ENCODE data around the gene HLA-DMA. TPM values are rescaled to one million over a fixed set of nuclear protein-coding genes. Genes with fewer than 3 reads are reported as not detected.

HLA-DMA gene
- total RNA-seq, 2 experiments from 2014 or later, result 16.2 TPM

DNA sequence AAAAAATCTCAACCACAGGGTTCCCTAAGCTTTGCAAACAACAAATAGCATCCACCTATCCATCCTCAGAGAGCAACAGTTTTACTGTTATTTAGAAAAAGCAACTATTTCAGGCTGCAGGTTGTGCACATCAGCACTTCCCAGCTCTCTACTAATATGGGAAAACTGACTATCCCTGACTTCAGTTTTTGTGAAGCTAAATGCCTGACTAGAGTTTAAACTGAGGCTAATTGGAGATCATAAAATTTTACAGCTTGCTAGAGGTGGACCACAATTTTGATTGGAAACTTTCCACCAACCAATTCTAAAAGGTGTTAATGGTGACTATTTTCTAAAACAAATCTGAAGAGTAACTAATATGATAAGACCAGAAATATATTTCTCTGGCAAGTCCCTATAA lies 48.9 kb downstream of the HLA-DMA start:
- DNase-seq (no peak), ATAC-seq (no peak)
- no peaks in the 10 kb centered on the region for H3K9me3 Mint-ChIP-seq
- no peak overlapping the region for H3K27ac Mint-ChIP-seq
- POLR2A ChIA-PET, result interaction anchor here (0.9 to 1.5 kb wide), 3 partner anchors 10 to 214 kb away, joined by 3 to 8 read pairs (median 4); no protein-coding TSS in a partner anchor
- CTCF ChIA-PET, result interaction anchor here (0.9 to 3.7 kb wide), 7 partner anchors 10 to 81 kb away, joined by 3 to 20 read pairs (median 6); partner anchors contain the start of gene HLA-DMA
- intact Hi-C loops (cut with micrococcal nuclease), result no loop called here
- no peak overlapping the region for H3K4me3 Mint-ChIP-seq
- peaks cover 3% of the 10 kb centered on the region for H3K27me3 Mint-ChIP-seq
- H3K4me1 Mint-ChIP-seq (ENCODE audit: low read depth), result no peaks in the 10 kb centered on the region
- TF ChIP-seq, protein P1, sequence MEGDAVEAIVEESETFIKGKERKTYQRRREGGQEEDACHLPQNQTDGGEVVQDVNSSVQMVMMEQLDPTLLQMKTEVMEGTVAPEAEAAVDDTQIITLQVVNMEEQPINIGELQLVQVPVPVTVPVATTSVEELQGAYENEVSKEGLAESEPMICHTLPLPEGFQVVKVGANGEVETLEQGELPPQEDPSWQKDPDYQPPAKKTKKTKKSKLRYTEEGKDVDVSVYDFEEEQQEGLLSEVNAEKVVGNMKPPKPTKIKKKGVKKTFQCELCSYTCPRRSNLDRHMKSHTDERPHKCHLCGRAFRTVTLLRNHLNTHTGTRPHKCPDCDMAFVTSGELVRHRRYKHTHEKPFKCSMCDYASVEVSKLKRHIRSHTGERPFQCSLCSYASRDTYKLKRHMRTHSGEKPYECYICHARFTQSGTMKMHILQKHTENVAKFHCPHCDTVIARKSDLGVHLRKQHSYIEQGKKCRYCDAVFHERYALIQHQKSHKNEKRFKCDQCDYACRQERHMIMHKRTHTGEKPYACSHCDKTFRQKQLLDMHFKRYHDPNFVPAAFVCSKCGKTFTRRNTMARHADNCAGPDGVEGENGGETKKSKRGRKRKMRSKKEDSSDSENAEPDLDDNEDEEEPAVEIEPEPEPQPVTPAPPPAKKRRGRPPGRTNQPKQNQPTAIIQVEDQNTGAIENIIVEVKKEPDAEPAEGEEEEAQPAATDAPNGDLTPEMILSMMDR (IDR thresholded peaks at IDR 0.05), result no peak
- peaks cover 7% of the 10 kb centered on the region for H3K36me3 Mint-ChIP-seq (ENCODE audit: low read depth)

Other genes with a start within 250 kb of the HLA-DMA start
- under 1 TPM in 1 of 2 experiments, not detected in 1; 0.18 TPM for gene HLA-DQA2, start 211.7 kb downstream of the HLA-DMA start, total RNA-seq
- under 1 TPM in 1 of 2 experiments, not detected in 1; 0.60 TPM for gene HLA-DQB2, start 189.6 kb downstream of the HLA-DMA start, total RNA-seq
- gene HLA-DOB, start 136.1 kb downstream of the HLA-DMA start, total RNA-seq, result 10 to 100 TPM; 10.2 to 11.6 TPM
- 100 to 1,000 TPM; 110 to 113 TPM for gene TAP2, start 114.4 kb downstream of the HLA-DMA start, total RNA-seq
- gene PSMB8, start 109.0 kb downstream of the HLA-DMA start, total RNA-seq, result 100 to 1,000 TPM; 370 to 371 TPM
- gene TAP1, start 99.4 kb downstream of the HLA-DMA start, total RNA-seq, result 100 to 1,000 TPM; 210 to 211 TPM
- gene PSMB9, start 98.9 kb downstream of the HLA-DMA start, total RNA-seq, result 100 to 1,000 TPM; 219 to 229 TPM
- gene HLA-DMB, start 12.1 kb downstream of the HLA-DMA start, total RNA-seq, result 1 to 10 TPM; 3.5 to 3.6 TPM
- 100 to 1,000 TPM; 219 to 235 TPM for gene BRD2, start 15.5 kb upstream of the HLA-DMA start, total RNA-seq
- 1 to 10 TPM; 6.4 to 8.1 TPM for gene HLA-DOA, start 56.5 kb upstream of the HLA-DMA start, total RNA-seq
- gene HLA-DPA1, start 120.6 kb upstream of the HLA-DMA start, total RNA-seq, result 10 to 100 TPM; 27.6 to 27.9 TPM
- gene HLA-DPB1, start 122.9 kb upstream of the HLA-DMA start, total RNA-seq, result 10 to 100 TPM; 12.3 to 14.8 TPM
- gene COL11A2, start 239.4 kb upstream of the HLA-DMA start, total RNA-seq, result 1 to 10 TPM; 1.3 to 1.4 TPM
- 10 to 100 TPM; 41.2 to 41.9 TPM for gene RXRB, start 247.6 kb upstream of the HLA-DMA start, total RNA-seq
- 10 to 100 TPM; 43.1 to 43.3 TPM for gene SLC39A7, start 247.8 kb upstream of the HLA-DMA start, total RNA-seq

All from activated CD8-positive, alpha-beta T cell treated with anti-CD3 and anti-CD28 coated beads for 36 hours (primary cell).